HG03521 (cell line): ENCODE measurements around the gene ICAM1.
"Not testable (repeated sequence)": the region's sequence is repeated elsewhere in the genome, so short reads cannot be mapped to it uniquely, and the experiment has no call there.

Source experiments
- ATAC-seq: cut with Tn5 transposase; IDR thresholded peaks from one replicate; pipeline ENCODE4 v1.9.1; 2021; ENCODE audit warnings: mild to moderate bottlenecking, moderate library complexity; ENCODE audit not compliant: unreplicated experiment

ICAM1 gene

GRCh38 chr19:10270616-10271394, at the start of gene ICAM1:
TSS of gene ICAM1 (plus strand) at chr19:10271120. CDS start at chr19:10271160, 40 bp downstream.
- peak; percentile 46 for ATAC-seq

- no peak for ATAC-seq
Observed at GRCh38 chr19:10222201-10222890, 48.6 kb upstream of the ICAM1 start.

GRCh38 chr19:10223488-10224213, 47.3 kb upstream of the ICAM1 start:
- ATAC-seq: no peak

GRCh38 chr19:10224337-10224736, 46.6 kb upstream of the ICAM1 start:
- no peak for ATAC-seq

- ATAC-seq: no peak
Observed at GRCh38 chr19:10226021-10226375, 44.9 kb upstream of the ICAM1 start.

GRCh38 chr19:10226376-10227025, 44.4 kb upstream of the ICAM1 start:
- ATAC-seq: no peak

- ATAC-seq: no peak
Observed at GRCh38 chr19:10227026-10227971, 43.6 kb upstream of the ICAM1 start.

- ATAC-seq: no peak
Observed at GRCh38 chr19:10228393-10228792, 42.5 kb upstream of the ICAM1 start.

GRCh38 chr19:10228920-10229319, 42.0 kb upstream of the ICAM1 start:
- ATAC-seq: no peak

- ATAC-seq: peak; percentile 5
Observed at GRCh38 chr19:10230173-10230860, 40.6 kb upstream of the ICAM1 start.

- peak; percentile 41 for ATAC-seq
Observed at GRCh38 chr19:10230861-10231611, 39.9 kb upstream of the ICAM1 start, which contains the start of gene S1PR2. TSS of gene S1PR2 (minus strand) at chr19:10231331. CDS start at chr19:10224905, 6,426 bp downstream.

- ATAC-seq: no peak
Observed at GRCh38 chr19:10231612-10232228, 39.2 kb upstream of the ICAM1 start.

GRCh38 chr19:10233946-10234345, 37.0 kb upstream of the ICAM1 start:
- no peak for ATAC-seq

GRCh38 chr19:10235003-10235402, 35.9 kb upstream of the ICAM1 start:
- ATAC-seq: no peak

- ATAC-seq: not testable (repeated sequence)
Observed at GRCh38 chr19:10235409-10235808, 35.5 kb upstream of the ICAM1 start.

GRCh38 chr19:10237702-10238101, 33.2 kb upstream of the ICAM1 start:
- ATAC-seq: no peak

- ATAC-seq: no peak
Observed at GRCh38 chr19:10238172-10238783, 32.6 kb upstream of the ICAM1 start.
